EH (cell line): ENCODE results near the gene TPRN.
"Not testable (repeated sequence)": the region's sequence is repeated elsewhere in the genome, so short reads cannot be mapped to it uniquely, and the experiment has no call there.

ENCODE experiments used
- DNase-seq: peaks from one replicate; pipeline ENCODE4 v3.0.0-alpha.2; 2015; ENCODE audit warnings: low read depth

Gene TPRN

GRCh38 chr9:137200311-137201204, at the start of gene TPRN:
TSS of gene TPRN (minus strand) at chr9:137200741. CDS start at chr9:137200711, 30 bp downstream.
- DNase-seq, result peak; percentile 99

- DNase-seq, result no peak
These were observed 47.3 kb upstream of the TPRN start for GRCh38 chr9:137247916-137248175.

- DNase-seq, result no peak
These were observed 46.8 kb upstream of the TPRN start for GRCh38 chr9:137247135-137247915.

GRCh38 chr9:137245450-137246421, 45.2 kb upstream of the TPRN start:
- no peak for DNase-seq

- no peak for DNase-seq
These were observed 44.2 kb upstream of the TPRN start for GRCh38 chr9:137244486-137245449.

- peak; percentile 23 for DNase-seq
These were observed 43.3 kb upstream of the TPRN start for GRCh38 chr9:137243626-137244485.

GRCh38 chr9:137243266-137243625, 42.7 kb upstream of the TPRN start:
- DNase-seq, result not testable (repeated sequence)

- DNase-seq, result no peak
These were observed 42.0 kb upstream of the TPRN start for GRCh38 chr9:137242269-137243203.

- peak; percentile 66 for DNase-seq
These were observed 41.1 kb upstream of the TPRN start for GRCh38 chr9:137241490-137242268.

- DNase-seq, result peak; percentile 100
These were observed 40.4 kb upstream of the TPRN start, which contains the start of gene TUBB4B for GRCh38 chr9:137240841-137241489. TSS of gene TUBB4B (plus strand) at chr9:137241287. CDS start at chr9:137241361, 74 bp downstream.

- peak; percentile 75 for DNase-seq
These were observed 39.8 kb upstream of the TPRN start for GRCh38 chr9:137240318-137240840.

- not testable (repeated sequence) for DNase-seq
These were observed 39.1 kb upstream of the TPRN start for GRCh38 chr9:137239541-137240200.

GRCh38 chr9:137237759-137238726, 37.5 kb upstream of the TPRN start:
- DNase-seq, result no peak

- no peak for DNase-seq
These were observed 36.4 kb upstream of the TPRN start for GRCh38 chr9:137236936-137237421.
